ENCODE measurements around the gene MIB1.

DNA sequence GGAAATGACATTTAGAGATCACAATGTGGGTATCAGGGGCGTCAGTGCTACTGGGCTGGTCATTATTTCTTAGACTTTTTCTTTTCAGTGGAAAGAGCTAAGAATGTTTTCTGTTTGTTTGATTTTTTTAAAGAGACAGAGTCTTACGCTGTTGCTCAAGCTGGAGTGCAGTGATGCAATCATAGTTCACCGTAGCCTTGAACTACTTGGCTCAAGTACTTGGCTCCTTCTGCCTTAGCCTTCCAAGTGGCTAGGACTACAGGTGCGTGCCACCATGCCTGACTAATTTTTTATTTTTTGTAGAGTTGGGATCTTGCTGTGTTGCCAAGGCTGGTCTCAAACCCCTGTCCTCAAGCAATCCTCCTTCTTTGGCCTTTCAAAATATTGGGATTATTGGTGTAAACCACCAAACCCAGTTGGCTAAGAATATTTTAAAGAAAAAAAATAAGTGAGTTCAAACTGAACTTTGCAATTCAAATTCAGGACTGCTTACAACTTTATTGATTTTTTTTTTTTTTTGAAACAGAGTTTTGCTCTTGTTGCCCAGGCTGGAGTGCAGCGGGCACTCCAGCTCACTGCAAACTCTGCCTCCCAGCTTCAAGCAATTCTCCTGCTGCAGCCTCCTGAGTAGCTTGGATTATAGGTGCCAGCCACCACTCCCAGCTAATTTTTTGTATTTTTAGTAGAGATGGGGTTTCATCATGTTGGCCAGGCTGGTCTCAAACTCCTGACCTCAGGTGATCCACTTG, 154.2 kb downstream of the MIB1 start:
- TF ChIP-seq, protein P1, sequence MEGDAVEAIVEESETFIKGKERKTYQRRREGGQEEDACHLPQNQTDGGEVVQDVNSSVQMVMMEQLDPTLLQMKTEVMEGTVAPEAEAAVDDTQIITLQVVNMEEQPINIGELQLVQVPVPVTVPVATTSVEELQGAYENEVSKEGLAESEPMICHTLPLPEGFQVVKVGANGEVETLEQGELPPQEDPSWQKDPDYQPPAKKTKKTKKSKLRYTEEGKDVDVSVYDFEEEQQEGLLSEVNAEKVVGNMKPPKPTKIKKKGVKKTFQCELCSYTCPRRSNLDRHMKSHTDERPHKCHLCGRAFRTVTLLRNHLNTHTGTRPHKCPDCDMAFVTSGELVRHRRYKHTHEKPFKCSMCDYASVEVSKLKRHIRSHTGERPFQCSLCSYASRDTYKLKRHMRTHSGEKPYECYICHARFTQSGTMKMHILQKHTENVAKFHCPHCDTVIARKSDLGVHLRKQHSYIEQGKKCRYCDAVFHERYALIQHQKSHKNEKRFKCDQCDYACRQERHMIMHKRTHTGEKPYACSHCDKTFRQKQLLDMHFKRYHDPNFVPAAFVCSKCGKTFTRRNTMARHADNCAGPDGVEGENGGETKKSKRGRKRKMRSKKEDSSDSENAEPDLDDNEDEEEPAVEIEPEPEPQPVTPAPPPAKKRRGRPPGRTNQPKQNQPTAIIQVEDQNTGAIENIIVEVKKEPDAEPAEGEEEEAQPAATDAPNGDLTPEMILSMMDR (IDR thresholded peaks at IDR 0.05): no peak
- TF ChIP-seq POLR2A (IDR thresholded peaks at IDR 0.05): no peak
